NCI-H146 (cell line): ENCODE measurements around the gene PCDHB16.
"Not testable (repeated sequence)": the region's sequence is repeated elsewhere in the genome, so short reads cannot be mapped to it uniquely, and the experiment has no call there.

Experiments used
- DNase-seq: peaks from one replicate; lab custom pipeline; 2025; lab: John Stamatoyannopoulos, UW

Gene PCDHB16

DNA sequence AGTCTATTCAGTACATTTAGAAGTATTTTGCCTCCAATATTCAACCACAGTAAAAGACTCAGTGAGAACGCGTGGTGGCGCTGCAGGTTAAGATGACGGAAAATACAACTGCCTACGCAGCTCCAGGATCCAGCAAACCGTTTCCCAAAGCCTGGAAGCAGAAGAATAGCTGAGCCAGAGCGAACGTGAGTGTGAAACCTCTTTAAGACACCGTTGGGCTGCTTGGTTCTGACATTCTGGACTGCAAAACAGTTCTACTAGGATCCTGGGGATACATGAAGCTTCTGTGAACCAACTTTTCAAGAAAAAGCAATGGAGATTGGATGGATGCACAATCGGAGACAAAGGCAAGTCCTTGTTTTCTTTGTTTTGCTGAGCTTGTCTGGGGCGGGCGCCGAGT is at the start of gene PCDHB16:
Gene PCDHB16 (plus strand): TSS at position 140 of the 400 bp plus-strand sequence. CDS start 173 bp downstream, at position 313.
- no peak for DNase-seq

- DNase-seq, result peak; percentile 53
These were observed 47.0 kb upstream of the PCDHB16 start, which contains the start of gene PCDHB5 for GRCh38 chr5:141135030-141135717. TSS of gene PCDHB5 (plus strand) at chr5:141135206. CDS start at chr5:141135435, 229 bp downstream.

DNA sequence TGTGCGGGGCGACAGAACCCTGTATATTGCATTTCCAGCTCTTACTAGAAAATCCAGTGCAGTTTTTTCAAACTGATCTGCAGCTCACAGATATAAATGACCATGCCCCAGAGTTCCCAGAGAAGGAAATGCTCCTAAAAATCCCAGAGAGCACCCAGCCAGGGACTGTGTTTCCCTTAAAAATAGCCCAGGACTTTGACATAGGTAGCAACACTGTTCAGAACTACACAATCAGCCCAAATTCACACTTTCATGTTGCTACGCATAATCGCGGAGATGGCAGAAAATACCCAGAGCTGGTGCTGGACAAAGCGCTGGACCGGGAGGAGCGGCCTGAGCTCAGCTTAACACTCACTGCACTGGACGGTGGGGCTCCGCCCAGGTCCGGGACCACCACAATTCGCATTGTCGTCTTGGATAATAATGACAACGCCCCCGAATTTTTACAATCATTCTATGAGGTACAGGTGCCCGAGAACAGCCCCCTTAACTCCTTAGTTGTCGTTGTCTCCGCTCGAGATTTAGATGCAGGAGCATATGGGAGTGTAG is 46.4 kb upstream of the PCDHB16 start:
- no peak for DNase-seq

DNA sequence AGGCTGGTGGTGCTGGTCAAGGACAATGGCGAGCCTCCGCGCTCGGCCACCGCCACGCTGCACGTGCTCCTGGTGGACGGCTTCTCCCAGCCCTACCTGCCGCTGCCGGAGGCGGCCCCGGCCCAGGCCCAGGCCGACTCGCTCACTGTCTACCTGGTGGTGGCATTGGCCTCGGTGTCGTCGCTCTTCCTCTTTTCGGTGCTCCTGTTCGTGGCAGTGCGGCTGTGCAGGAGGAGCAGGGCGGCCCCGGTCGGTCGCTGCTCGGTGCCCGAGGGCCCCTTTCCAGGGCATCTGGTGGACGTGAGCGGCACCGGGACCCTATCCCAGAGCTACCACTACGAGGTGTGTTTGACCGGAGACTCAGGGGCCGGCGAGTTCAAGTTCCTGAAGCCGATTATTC is 44.8 kb upstream of the PCDHB16 start:
- not testable (repeated sequence) for DNase-seq

GRCh38 chr5:141149812-141150211 is 32.4 kb upstream of the PCDHB16 start, which contains the start of gene PCDHB6:
TSS of gene PCDHB6 (plus strand) at chr5:141150057. CDS start at chr5:141150258, 201 bp downstream.
- DNase-seq, result no peak

DNA sequence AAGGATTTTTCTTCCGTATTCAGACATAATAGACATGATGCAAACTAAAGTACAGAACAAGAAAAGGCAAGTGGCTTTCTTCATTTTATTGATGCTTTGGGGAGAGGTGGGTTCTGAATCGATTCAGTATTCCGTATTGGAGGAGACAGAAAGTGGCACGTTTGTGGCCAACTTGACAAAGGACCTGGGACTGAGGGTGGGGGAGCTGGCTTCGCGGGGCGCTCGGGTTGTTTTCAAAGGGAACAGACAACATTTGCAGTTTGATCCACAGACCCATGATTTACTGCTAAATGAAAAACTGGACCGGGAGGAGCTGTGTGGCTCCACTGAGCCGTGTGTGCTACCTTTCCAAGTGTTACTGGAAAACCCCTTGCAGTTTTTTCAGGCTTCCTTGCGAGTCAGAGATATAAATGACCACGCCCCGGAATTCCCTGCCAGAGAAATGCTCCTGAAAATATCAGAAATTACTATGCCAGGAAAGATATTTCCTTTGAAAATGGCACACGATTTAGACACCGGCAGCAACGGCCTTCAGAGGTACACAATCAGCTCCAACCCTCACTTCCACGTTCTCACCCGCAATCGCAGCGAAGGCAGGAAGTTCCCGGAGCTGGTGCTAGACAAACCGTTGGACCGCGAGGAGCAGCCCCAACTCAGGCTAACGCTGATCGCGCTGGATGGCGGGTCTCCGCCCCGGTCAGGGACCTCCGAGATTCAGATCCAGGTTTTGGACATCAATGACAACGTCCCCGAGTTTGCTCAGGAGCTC is 31.8 kb upstream of the PCDHB16 start:
- DNase-seq, result no peak

DNA sequence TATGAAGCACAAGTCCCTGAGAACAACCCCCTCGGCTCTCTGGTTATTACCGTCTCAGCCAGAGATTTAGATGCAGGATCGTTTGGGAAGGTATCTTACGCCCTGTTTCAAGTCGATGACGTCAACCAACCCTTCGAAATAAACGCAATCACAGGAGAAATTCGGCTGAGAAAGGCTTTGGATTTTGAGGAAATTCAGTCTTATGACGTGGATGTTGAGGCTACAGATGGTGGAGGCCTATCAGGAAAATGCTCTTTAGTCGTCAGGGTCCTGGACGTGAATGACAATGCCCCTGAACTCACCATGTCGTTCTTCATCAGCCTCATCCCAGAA is 31.2 kb upstream of the PCDHB16 start:
- DNase-seq, result no peak

DNA sequence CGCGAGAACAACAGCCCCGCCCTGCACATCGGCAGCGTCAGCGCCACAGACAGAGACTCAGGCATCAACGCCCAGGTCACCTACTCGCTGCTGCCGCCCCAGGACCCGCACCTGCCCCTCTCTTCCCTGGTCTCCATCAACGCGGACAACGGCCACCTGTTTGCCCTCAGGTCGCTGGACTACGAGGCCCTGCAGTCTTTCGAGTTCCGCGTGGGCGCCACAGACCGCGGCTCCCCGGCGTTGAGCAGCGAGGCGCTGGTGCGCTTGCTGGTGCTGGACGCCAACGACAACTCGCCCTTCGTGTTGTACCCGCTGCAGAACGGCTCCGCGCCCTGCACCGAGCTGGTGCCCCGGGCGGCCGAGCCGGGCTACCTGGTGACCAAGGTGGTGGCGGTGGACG is 30.6 kb upstream of the PCDHB16 start:
- DNase-seq, result not testable (repeated sequence)

DNA sequence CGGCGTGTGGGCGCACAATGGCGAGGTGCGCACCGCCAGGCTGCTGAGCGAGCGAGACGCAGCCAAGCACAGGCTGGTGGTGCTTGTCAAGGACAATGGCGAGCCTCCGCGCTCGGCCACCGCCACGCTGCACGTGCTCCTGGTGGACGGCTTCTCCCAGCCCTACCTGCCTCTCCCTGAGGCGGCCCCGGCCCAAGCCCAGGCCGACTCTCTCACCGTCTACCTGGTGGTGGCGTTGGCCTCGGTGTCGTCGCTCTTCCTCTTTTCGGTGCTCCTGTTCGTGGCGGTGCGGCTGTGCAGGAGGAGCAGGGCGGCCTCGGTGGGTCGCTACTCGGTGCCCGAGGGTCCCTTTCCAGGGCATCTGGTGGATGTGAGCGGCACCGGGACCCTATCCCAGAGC is 30.1 kb upstream of the PCDHB16 start:
- not testable (repeated sequence) for DNase-seq

DNA sequence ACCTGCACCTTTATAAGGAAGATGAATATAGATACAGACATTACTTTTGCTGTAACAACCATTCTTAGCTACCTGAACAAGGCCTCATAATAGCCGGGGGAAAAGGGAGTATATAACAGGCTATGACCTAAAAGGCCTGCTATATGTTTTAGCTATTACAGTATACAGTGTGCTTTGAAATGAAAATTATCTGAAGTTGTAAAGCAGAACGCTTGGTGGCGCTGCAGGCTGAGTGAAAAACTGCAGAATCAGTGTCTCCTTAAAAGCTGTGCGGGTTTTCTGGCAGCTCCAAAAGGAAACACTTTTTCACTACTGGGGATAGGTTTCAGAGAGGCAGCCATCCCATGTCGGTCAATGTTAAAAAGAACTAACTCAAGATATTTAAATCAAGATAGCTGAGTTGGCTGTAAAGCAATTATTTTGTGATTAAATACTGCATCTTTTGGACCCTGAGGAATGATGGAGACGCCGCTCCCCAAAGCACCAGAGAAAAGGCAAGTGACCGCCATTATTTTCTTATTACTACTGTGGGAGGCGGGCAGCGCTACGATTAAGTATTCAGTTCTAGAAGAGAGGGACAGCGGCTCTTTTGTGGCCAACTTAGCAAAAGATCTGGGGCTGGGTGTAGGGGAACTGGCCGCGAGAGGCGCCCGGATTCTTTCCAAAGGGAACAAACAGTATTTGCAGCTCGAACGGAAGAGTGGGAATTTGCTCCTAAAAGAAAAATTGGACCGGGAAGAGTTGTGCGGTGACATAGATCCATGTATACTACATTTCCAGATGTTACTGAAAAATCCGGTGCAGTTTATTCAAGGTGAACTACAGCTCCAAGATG is 26.4 kb upstream of the PCDHB16 start:
- peak; percentile 17 for DNase-seq

DNA sequence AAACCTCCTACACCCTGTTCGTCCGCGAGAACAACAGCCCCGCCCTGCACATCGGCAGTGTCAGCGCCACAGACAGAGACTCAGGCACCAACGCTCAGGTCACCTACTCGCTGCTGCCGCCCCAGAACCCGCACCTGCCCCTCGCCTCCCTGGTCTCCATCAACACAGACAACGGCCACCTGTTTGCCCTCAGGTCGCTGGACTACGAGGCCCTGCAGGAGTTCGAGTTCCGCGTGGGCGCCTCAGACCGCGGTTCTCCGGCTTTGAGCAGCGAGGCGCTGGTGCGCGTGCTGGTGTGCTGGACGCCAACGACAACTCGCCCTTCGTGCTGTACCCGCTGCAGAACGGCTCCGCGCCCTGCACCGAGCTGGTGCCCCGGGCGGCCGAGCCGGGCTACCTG is 24.8 kb upstream of the PCDHB16 start:
- not testable (repeated sequence) for DNase-seq

DNA sequence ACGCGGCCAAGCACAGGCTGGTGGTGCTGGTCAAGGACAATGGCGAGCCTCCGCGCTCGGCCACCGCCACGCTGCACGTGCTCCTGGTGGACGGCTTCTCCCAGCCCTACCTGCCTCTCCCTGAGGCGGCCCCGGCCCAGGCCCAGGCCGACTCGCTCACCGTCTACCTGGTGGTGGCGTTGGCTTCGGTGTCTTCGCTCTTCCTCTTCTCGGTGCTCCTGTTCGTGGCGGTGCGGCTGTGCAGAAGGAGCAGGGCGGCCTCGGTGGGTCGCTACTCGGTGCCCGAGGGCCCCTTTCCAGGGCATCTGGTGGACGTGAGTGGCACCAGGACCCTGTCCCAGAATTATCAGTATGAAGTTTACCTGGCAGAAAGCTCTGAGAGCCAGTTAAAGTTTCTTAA is 24.3 kb upstream of the PCDHB16 start:
- DNase-seq, result not testable (repeated sequence)

GRCh38 chr5:141172381-141173204 is 9.6 kb upstream of the PCDHB16 start, which contains the start of gene PCDHB7:
TSS of gene PCDHB7 (plus strand) at chr5:141172644. CDS start at chr5:141172836, 192 bp downstream.
- DNase-seq, result peak; percentile 31

DNA sequence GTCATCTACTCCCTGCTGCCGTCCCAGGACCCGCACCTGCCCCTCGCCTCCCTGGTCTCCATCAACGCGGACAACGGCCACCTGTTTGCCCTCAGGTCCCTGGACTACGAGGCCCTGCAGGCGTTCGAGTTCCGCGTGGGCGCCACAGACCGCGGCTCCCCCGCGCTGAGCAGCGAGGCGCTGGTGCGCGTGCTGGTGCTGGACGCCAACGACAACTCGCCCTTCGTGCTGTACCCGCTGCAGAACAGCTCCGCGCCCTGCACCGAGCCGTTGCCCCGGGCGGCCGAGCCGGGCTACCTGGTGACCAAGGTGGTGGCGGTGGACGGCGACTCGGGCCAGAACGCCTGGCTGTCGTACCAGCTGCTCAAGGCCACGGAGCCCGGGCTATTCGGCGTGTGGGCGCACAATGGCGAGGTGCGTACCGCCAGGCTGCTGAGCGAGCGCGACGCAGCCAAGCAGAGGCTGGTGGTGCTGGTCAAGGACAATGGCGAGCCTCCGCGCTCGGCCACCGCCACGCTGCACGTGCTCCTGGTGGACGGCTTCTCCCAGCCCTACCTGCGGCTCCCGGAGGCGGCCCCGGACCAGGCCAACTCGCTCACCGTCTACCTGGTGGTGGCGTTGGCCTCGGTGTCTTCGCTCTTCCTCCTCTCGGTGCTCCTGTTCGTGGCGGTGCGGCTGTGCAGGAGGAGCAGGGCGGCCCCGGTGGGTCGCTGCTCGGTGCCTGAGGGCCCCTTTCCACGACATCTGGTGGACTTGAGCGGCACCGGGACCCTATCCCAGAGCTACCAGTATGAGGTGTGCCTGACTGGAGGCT is 7.7 kb upstream of the PCDHB16 start:
- DNase-seq, result not testable (repeated sequence)

- no peak for DNase-seq
These were observed 6.3 kb upstream of the PCDHB16 start for GRCh38 chr5:141175933-141176332.

DNA sequence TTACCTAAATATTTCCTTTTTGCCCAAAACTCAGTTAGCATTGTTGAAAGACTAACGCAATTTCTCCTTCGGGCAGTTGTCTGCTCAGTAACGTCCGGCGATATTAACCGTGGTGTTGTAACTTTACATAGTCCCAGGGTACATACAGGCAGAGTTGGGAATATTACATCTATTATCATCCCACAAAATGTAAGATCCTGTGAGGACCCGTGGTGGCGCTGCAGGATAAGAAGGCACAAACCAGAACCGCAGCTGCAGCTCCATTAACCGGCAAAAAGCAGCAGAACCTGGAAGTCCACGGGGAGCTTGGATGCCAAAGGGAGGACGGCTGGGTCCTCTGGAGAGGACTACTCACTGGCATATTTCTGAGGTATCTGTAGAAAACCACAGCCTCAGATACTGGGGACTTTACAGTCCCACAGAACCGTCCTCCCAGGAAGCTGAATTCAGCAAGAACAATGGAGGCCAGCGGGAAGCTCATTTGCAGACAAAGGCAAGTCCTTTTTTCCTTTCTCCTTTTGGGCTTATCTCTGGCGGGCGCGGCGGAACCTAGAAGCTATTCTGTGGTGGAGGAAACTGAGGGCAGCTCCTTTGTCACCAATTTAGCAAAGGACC is 4.5 kb upstream of the PCDHB16 start, which contains the start of gene PCDHB8:
Gene PCDHB8 (plus strand): TSS at position 214 of the 615 bp plus-strand sequence. CDS start 245 bp downstream, at position 459.
- peak; percentile 58 for DNase-seq

GRCh38 chr5:141179371-141179770 is 2.8 kb upstream of the PCDHB16 start:
- DNase-seq, result not testable (repeated sequence)

DNA sequence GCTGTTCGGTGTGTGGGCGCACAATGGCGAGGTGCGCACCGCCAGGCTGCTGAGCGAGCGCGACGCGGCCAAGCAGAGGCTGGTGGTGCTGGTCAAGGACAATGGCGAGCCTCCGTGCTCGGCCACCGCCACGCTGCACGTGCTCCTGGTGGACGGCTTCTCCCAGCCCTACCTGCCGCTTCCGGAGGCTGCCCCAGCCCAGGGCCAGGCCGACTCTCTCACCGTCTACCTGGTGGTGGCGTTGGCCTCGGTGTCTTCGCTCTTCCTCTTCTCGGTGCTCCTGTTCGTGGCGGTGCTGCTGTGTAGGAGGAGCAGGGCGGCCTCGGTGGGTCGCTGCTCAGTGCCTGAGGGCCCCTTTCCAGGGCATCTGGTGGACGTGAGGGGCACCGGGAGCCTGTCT is 2.3 kb upstream of the PCDHB16 start:
- DNase-seq, result not testable (repeated sequence)

- no peak for DNase-seq
These were observed 1.9 kb upstream of the PCDHB16 start for GRCh38 chr5:141180313-141180712.
